Measurements from ENCODE around the gene ARHGAP42.
"Not testable (repeated sequence)": the region's sequence is repeated elsewhere in the genome, so short reads cannot be mapped to it uniquely, and the experiment has no call there.

ARHGAP42 gene

GRCh38 chr11:100895449-100895848 lies 208.4 kb downstream of the ARHGAP42 start:
- no peak for DNase-seq (ENCODE audit: low spot score)
- Mint-ChIP-seq H3K36me3 (ENCODE audit: low read depth) (no peaks in the 10 kb centered on the region), H3K9me3 (peaks cover 4% of the 10 kb centered on the region), H3K4me1 (ENCODE audit: low read depth) (no peaks in the 10 kb centered on the region), H3K27me3 (ENCODE audit: low read depth) (no peaks in the 10 kb centered on the region), H3K27ac (no peak overlapping the region), H3K4me3 (no peak overlapping the region)

GRCh38 chr11:100895976-100896375 lies 208.9 kb downstream of the ARHGAP42 start:
- not testable (repeated sequence) for H3K36me3 Mint-ChIP-seq (ENCODE audit: low read depth); H3K4me1 Mint-ChIP-seq (ENCODE audit: low read depth); H3K27ac Mint-ChIP-seq; H3K27me3 Mint-ChIP-seq (ENCODE audit: low read depth); H3K9me3 Mint-ChIP-seq; H3K4me3 Mint-ChIP-seq; DNase-seq (ENCODE audit: low spot score)

DNA sequence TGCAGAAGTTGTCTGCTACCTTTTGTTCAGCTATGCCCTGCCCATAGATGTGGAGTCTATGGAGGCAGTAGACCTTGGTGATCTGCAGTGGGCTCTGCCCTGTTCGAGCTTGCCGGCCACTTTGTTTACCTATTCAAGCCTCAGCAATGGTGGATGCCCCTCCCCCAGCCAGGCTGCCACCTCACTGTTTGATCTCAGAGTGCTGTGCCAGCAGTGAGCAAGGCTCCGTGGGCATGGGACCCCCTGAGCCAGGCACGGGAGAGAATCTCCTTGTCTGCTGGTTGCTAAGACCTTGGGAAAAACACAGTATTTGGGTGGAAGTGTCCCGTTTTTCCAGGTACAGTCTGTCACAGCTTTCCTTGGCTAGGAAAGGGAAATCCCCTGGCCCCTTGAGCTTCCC lies 214.4 kb downstream of the ARHGAP42 start:
- not testable (repeated sequence) for H3K4me3 Mint-ChIP-seq; H3K27me3 Mint-ChIP-seq (ENCODE audit: low read depth); H3K36me3 Mint-ChIP-seq (ENCODE audit: low read depth); DNase-seq (ENCODE audit: low spot score); H3K4me1 Mint-ChIP-seq (ENCODE audit: low read depth); H3K9me3 Mint-ChIP-seq; H3K27ac Mint-ChIP-seq

DNA sequence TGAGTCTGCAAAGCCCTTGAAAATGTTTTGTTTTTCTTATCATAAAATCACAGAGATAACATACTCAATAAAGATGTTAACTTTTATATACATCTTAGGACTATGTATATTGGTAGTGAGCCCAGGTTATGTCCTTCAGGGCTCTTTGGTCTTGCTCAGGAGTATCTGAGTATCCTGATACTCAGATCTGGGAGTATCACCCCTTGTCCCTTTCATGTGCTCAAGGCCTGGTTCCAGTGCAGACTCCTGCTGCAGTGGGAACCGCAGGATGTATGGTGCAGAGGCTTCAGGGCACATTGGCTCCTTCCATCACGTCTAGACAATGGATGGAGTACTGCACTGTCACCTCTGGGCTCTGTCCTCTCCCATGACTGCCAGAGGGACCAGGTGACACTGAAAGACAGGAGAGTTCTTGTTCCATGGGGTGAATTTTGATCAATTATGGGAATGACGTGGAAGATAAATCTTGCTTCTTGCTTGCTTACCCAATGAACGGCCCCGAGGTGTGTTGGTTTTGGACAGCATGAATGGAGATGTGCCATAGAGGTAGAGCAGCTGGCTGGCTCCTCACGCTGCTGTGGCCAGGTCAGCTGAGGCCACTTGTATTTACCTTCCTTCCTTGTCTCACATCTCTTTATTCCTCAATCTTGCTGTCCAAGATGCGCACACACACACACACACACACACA lies 215.5 kb downstream of the ARHGAP42 start:
- peaks cover 6% of the 10 kb centered on the region for H3K9me3 Mint-ChIP-seq
- no peaks in the 10 kb centered on the region for H3K36me3 Mint-ChIP-seq (ENCODE audit: low read depth)
- no peak overlapping the region for H3K4me3 Mint-ChIP-seq
- H3K27ac Mint-ChIP-seq: no peak overlapping the region
- H3K4me1 Mint-ChIP-seq (ENCODE audit: low read depth): no peaks in the 10 kb centered on the region
- no peaks in the 10 kb centered on the region for H3K27me3 Mint-ChIP-seq (ENCODE audit: low read depth)
- DNase-seq (ENCODE audit: low spot score): no peak

GRCh38 chr11:100903284-100903683 lies 216.2 kb downstream of the ARHGAP42 start:
- H3K4me3 Mint-ChIP-seq: no peak overlapping the region
- peaks cover 6% of the 10 kb centered on the region for H3K9me3 Mint-ChIP-seq
- H3K27ac Mint-ChIP-seq: no peak overlapping the region
- H3K27me3 Mint-ChIP-seq (ENCODE audit: low read depth): no peaks in the 10 kb centered on the region
- H3K36me3 Mint-ChIP-seq (ENCODE audit: low read depth): no peaks in the 10 kb centered on the region
- H3K4me1 Mint-ChIP-seq (ENCODE audit: low read depth): no peaks in the 10 kb centered on the region
- no peak for DNase-seq (ENCODE audit: low spot score)

- Mint-ChIP-seq H3K9me3 (peaks cover under 1% of the 10 kb centered on the region), H3K4me1 (ENCODE audit: low read depth) (no peaks in the 10 kb centered on the region), H3K27me3 (ENCODE audit: low read depth) (no peaks in the 10 kb centered on the region), H3K4me3 (no peak overlapping the region), H3K36me3 (ENCODE audit: low read depth) (no peaks in the 10 kb centered on the region), H3K27ac (no peak overlapping the region)
- DNase-seq (ENCODE audit: low spot score): no peak
These were observed 218.6 kb downstream of the ARHGAP42 start for GRCh38 chr11:100905684-100906083.

DNA sequence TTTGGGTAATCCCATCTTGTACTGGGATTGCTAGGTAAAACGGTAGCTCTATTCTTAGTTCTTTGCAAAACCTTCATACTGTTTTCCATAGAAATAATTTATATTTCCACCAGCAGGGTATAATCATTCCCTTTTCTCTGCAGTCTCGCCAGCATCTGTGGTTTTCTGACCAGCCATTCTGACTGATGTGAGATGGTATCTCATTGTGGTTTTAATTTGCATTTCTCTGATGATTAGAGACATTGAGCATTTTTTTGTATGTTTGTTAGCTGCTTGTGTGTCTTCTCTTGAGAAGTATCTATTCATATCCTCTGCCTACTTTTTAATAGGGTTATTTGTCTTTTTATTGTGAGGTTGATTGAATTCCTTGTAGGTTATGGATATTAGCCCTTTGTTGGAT lies 221.7 kb downstream of the ARHGAP42 start:
- Mint-ChIP-seq H3K27me3 (ENCODE audit: low read depth) (no peaks in the 10 kb centered on the region), H3K4me1 (ENCODE audit: low read depth) (no peaks in the 10 kb centered on the region), H3K36me3 (ENCODE audit: low read depth) (no peaks in the 10 kb centered on the region), H3K27ac (no peak overlapping the region), H3K9me3 (no peaks in the 10 kb centered on the region), H3K4me3 (no peak overlapping the region)
- DNase-seq (ENCODE audit: low spot score): no peak

- no peaks in the 10 kb centered on the region for H3K36me3 Mint-ChIP-seq (ENCODE audit: low read depth)
- no peak overlapping the region for H3K4me3 Mint-ChIP-seq
- no peaks in the 10 kb centered on the region for H3K4me1 Mint-ChIP-seq (ENCODE audit: low read depth)
These were observed 223.7 kb downstream of the ARHGAP42 start for GRCh38 chr11:100910808-100911207.

GRCh38 chr11:100914415-100915110 lies 227.5 kb downstream of the ARHGAP42 start:
- no peaks in the 10 kb centered on the region for H3K4me1 Mint-ChIP-seq (ENCODE audit: low read depth)
- H3K27ac Mint-ChIP-seq: no peak overlapping the region
- no peak overlapping the region for H3K4me3 Mint-ChIP-seq

More at GRCh38 chr11:100910808-100911207, 223.7 kb downstream of the ARHGAP42 start:
- Mint-ChIP-seq H3K27me3 (ENCODE audit: low read depth) (no peaks in the 10 kb centered on the region), H3K9me3 (no peaks in the 10 kb centered on the region), H3K27ac (no peak overlapping the region)
- no peak for DNase-seq (ENCODE audit: low spot score)

DNA sequence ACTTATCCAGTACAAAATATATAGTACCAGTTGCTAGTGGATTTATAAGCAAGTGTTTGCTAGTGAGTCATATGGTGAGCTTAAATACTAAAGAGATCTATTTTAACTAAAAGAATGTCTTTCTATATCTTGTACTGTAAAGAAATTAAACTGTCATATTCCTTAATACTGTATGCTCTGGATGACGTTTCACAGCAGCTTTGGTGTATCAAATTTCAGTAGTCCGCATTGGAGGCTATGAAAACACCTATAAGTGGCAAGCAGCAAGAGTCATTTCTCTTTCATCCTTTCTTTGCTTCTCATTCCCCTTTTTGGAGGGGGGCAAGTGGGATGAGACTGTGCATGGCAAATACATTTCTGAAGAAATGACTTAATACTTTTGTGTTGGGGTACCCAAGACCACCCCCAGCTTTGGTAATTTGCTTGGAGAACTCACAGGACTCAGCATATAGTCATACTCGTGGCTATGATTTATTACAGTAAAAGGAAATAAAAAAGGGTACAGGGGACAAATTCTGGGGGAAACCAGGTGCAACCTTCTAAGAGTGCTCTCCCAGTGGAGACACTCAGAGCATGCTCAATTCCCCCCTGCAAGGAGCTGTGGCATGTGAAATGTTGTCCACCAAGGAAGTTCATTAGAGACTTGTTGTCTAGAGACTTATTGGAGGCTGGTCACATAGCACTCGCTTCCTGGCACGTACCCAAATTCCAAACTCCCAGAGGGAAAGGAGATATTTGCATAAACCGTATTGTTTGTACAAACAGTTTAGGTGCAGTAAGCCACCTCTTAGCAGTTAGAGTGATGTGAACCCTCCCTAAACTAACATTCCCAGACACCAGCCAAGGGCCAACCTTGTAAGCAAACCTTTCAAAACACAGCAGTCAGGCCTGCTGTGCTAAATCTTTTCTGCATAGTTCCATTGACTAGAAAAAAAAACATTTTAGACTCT lies 231.7 kb downstream of the ARHGAP42 start:
- no peak for DNase-seq (ENCODE audit: low spot score)
- Mint-ChIP-seq H3K27me3 (ENCODE audit: low read depth) (no peaks in the 10 kb centered on the region), H3K9me3 (no peaks in the 10 kb centered on the region), H3K36me3 (ENCODE audit: low read depth) (no peaks in the 10 kb centered on the region), H3K4me1 (ENCODE audit: low read depth) (no peaks in the 10 kb centered on the region), H3K4me3 (no peak overlapping the region), H3K27ac (no peak overlapping the region)

More at GRCh38 chr11:100914415-100915110, 227.5 kb downstream of the ARHGAP42 start:
- Mint-ChIP-seq H3K27me3 (ENCODE audit: low read depth) (no peaks in the 10 kb centered on the region), H3K9me3 (no peaks in the 10 kb centered on the region), H3K36me3 (ENCODE audit: low read depth) (no peaks in the 10 kb centered on the region)
- no peak for DNase-seq (ENCODE audit: low spot score)

DNA sequence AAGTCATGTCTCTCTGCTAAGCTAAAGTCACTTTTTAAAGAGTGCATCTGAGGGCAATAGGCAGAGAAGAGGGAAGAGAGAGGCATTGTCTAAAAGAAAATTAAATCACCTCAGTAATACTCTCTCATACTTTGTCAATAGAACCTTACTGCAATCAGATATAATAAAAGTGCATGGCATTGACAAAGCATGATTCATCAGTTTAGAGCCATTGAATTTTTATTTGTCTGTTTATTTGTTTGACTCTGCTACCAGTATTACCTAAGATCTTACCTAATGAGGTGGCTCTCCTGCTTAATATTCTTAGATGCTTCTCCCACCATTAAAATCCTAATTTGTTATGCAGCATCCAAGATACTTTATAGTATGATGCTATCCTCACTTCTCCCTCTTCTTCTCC lies 233.5 kb downstream of the ARHGAP42 start:
- Mint-ChIP-seq H3K27me3 (ENCODE audit: low read depth) (no peaks in the 10 kb centered on the region), H3K4me3 (no peak overlapping the region), H3K9me3 (no peaks in the 10 kb centered on the region), H3K27ac (no peak overlapping the region), H3K4me1 (ENCODE audit: low read depth) (no peaks in the 10 kb centered on the region), H3K36me3 (ENCODE audit: low read depth) (no peaks in the 10 kb centered on the region)
- DNase-seq (ENCODE audit: low spot score): no peak

- Mint-ChIP-seq H3K4me3 (no peak overlapping the region), H3K4me1 (ENCODE audit: low read depth) (peaks cover 3% of the 10 kb centered on the region), H3K27me3 (ENCODE audit: low read depth) (no peaks in the 10 kb centered on the region), H3K27ac (no peak overlapping the region), H3K36me3 (ENCODE audit: low read depth) (no peaks in the 10 kb centered on the region), H3K9me3 (no peaks in the 10 kb centered on the region)
- no peak for DNase-seq (ENCODE audit: low spot score)
These were observed 235.0 kb downstream of the ARHGAP42 start for GRCh38 chr11:100922121-100922520.

DNA sequence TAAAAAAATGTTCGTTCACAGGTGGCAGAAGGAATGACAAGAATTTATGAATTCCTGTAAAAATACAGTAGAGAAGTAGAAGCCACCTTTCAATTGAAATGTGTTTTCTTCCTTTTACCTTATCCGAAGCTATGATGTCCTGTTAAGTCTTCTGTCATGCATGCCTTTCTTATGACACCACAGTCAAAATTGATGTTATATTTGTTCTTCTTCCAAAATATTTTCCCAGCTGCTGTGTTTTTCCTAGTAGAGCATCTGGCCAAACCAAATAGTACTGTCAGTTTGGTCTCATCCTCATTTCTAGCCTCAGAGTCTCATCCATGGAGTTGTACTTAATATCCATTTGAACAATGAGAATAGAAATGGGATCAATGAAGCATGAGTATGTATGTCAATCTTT lies 236.5 kb downstream of the ARHGAP42 start:
- Mint-ChIP-seq H3K27me3 (ENCODE audit: low read depth) (no peaks in the 10 kb centered on the region), H3K4me1 (ENCODE audit: low read depth) (peaks cover 3% of the 10 kb centered on the region), H3K9me3 (no peaks in the 10 kb centered on the region), H3K4me3 (no peak overlapping the region), H3K36me3 (ENCODE audit: low read depth) (no peaks in the 10 kb centered on the region), H3K27ac (no peak overlapping the region)
- DNase-seq (ENCODE audit: low spot score): no peak

GRCh38 chr11:100925935-100926334 lies 238.8 kb downstream of the ARHGAP42 start:
- Mint-ChIP-seq H3K9me3 (no peaks in the 10 kb centered on the region), H3K4me1 (ENCODE audit: low read depth) (peaks cover 3% of the 10 kb centered on the region), H3K36me3 (ENCODE audit: low read depth) (no peaks in the 10 kb centered on the region), H3K27me3 (ENCODE audit: low read depth) (no peaks in the 10 kb centered on the region), H3K4me3 (no peak overlapping the region), H3K27ac (no peak overlapping the region)
- DNase-seq (ENCODE audit: low spot score): no peak
